ENCODE results near the gene DOCK3. TPM values are rescaled to one million over a fixed set of nuclear protein-coding genes. Genes with fewer than 3 reads are reported as not detected.

The DOCK3 gene
- total RNA-seq, 1 donor from 2014 or later = 2.7 TPM

GRCh38 chr3:50637011-50637410, 37.7 kb upstream of the DOCK3 start:
- Histone ChIP-seq H3K9me3 (no peaks in the 10 kb centered on the region), H3K27ac (no peak overlapping the region), H3K4me3 (no peak overlapping the region), H3K4me1 (peaks cover 5% of the 10 kb centered on the region), H3K36me3 (peaks cover 23% of the 10 kb centered on the region), H3K27me3 (no peaks in the 10 kb centered on the region)
- ATAC-seq = no peak
- intact Hi-C loops (cut with DNase I) = no loop called here
- no peak for DNase-seq
- no peak for TF ChIP-seq CTCF (IDR thresholded peaks at IDR 0.05)

GRCh38 chr3:50637945-50638344, 36.8 kb upstream of the DOCK3 start:
- Histone ChIP-seq H3K27ac (no peak overlapping the region), H3K36me3 (peaks cover 33% of the 10 kb centered on the region), H3K4me1 (peaks cover 5% of the 10 kb centered on the region), H3K4me3 (no peak overlapping the region), H3K27me3 (no peaks in the 10 kb centered on the region), H3K9me3 (no peaks in the 10 kb centered on the region)
- intact Hi-C loops (cut with DNase I) = no loop called here
- no peak for ATAC-seq
- no peak for DNase-seq
- TF ChIP-seq CTCF (IDR thresholded peaks at IDR 0.05) = no peak

DNA sequence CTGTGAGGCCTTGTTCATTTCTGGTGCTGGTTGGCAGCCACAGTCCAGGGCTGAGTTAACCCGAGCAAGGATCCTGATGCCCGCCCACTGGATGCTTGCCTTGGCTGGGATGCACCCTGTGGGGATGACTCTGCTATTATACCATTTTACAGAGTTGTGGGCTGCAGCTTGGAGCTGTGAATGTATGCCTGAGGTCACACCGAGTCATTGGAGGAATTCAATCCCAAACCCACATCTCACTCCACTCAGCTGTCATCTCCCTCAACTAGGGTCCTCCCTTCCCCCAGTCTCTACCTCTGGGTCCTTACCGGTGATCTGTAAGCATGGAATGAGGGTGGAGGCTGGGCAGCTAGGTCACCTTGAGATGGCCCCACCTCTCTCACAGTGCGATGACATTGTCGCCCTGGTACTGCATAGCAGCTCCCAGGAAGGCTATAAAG, 35.7 kb upstream of the DOCK3 start:
- TF ChIP-seq CTCF (IDR thresholded peaks at IDR 0.05) = no peak
- Histone ChIP-seq H3K27ac (no peak overlapping the region), H3K4me1 (peaks cover 5% of the 10 kb centered on the region), H3K4me3 (no peak overlapping the region), H3K36me3 (peaks cover 42% of the 10 kb centered on the region), H3K9me3 (no peaks in the 10 kb centered on the region), H3K27me3 (no peaks in the 10 kb centered on the region)
- ATAC-seq = peak; percentile 4
- DNase-seq = no peak
- intact Hi-C loops (cut with DNase I) = no loop called here

DNA sequence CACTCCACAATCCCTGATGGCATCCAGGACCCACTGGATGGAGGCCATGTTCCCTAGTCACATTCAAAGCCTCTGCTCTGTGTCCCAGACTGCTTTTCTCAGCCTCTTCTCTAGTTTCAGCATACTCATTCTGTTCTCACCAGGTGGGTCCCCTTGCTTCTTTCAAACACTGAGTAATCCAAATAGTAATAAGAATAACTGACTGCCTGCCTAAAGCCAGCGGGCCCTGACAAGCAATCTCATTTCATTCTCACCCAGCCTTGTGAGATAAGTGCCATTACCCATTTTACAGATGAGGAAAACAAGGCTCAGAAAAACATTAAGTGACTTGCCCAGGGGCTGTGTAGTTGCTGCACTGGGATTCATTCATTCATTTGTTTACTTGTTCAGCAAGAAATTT, 32.3 kb upstream of the DOCK3 start:
- no peak for ATAC-seq
- intact Hi-C loops (cut with DNase I) = no loop called here
- Histone ChIP-seq H3K4me1 (no peaks in the 10 kb centered on the region), H3K36me3 (peaks cover 75% of the 10 kb centered on the region), H3K27me3 (no peaks in the 10 kb centered on the region), H3K4me3 (no peak overlapping the region), H3K27ac (no peak overlapping the region), H3K9me3 (no peaks in the 10 kb centered on the region)
- DNase-seq = no peak
- TF ChIP-seq CTCF (IDR thresholded peaks at IDR 0.05) = no peak

GRCh38 chr3:50644561-50644960, 30.2 kb upstream of the DOCK3 start:
- no peak for TF ChIP-seq CTCF (IDR thresholded peaks at IDR 0.05)
- DNase-seq (no peak), ATAC-seq (no peak)
- intact Hi-C loops (cut with DNase I) = no loop called here
- Histone ChIP-seq H3K4me1 (no peaks in the 10 kb centered on the region), H3K9me3 (no peaks in the 10 kb centered on the region), H3K27ac (no peak overlapping the region), H3K36me3 (peaks cover 87% of the 10 kb centered on the region), H3K4me3 (no peak overlapping the region), H3K27me3 (no peaks in the 10 kb centered on the region)

DNA sequence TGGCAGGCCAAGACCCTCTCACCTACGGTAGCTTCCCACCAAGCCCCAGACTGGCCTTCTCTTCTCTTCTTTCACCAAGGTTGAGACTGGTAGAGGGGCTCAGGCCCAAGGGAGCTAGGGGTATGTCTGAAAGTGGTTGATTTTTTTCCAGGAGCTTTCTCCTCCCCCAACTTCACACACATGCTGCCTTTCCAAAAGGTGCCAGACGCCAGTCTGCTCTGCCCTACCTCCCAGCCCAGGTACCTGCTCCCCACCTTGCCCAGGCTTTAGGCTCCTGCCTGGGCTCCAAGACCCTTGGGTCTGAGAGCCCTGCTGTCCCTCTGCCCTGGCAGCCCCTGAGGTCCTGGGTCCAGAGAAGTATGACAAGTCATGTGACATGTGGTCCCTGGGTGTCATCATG, 29.3 kb upstream of the DOCK3 start:
- H3K36me3 ChIP-seq = peaks cover 80% of the 10 kb centered on the region
- H3K4me3 ChIP-seq = no peak overlapping the region
- H3K27ac ChIP-seq = no peak overlapping the region
- DNase-seq (no peak), ATAC-seq (no peak)
- no peaks in the 10 kb centered on the region for H3K4me1 ChIP-seq
- H3K9me3 ChIP-seq = no peaks in the 10 kb centered on the region
- intact Hi-C loops (cut with DNase I) = no loop called here
- H3K27me3 ChIP-seq = no peaks in the 10 kb centered on the region
- TF ChIP-seq CTCF (IDR thresholded peaks at IDR 0.05) = no peak
